SK-N-SH treated with all-trans-retinoic acid at 6 μM for 48 hours (cell line): Measurements from ENCODE around the gene SQSTM1.

Experiments used
- ARNTL ChIP-seq: fragments of 450-650 bp; formaldehyde crosslinking; IDR thresholded peaks from 2 replicates; pipeline ENCODE4 v1.5.0; 2020; ENCODE audit warnings: low read depth, mild to moderate bottlenecking, moderate library complexity, borderline replicate concordance
- BACH2 ChIP-seq: fragments of 250-450 bp; sonication (Bioruptor Pico); IDR thresholded peaks from 2 replicates; pipeline ENCODE4 v1.9.0; 2021; ENCODE audit warnings: mild to moderate bottlenecking, borderline replicate concordance
- CSDC2 ChIP-seq: fragments of 250-450 bp; sonication (Bioruptor Pico); IDR thresholded peaks from 2 replicates; pipeline ENCODE4 v1.5.0; 2020; ENCODE audit warnings: mild to moderate bottlenecking, moderate library complexity
- ISL1 ChIP-seq: fragments of 250-450 bp; sonication (Bioruptor Pico); IDR thresholded peaks from 2 replicates; pipeline ENCODE4 v2.1.2; 2022; ENCODE audit warnings: mild to moderate bottlenecking, moderate library complexity
- TOX ChIP-seq: fragments of 250-450 bp; sonication (Bioruptor Pico); IDR thresholded peaks from 2 replicates; pipeline ENCODE4 v1.8.0; 2021; ENCODE audit warnings: mild to moderate bottlenecking, moderate library complexity, borderline replicate concordance
- ZC3H10 ChIP-seq: fragments of 250-450 bp; sonication (Bioruptor Pico); IDR thresholded peaks from 2 replicates; pipeline ENCODE4 v1.5.1; 2021; ENCODE audit warnings: mild to moderate bottlenecking, moderate library complexity
- ZNF565 ChIP-seq: fragments of 450-650 bp; formaldehyde crosslinking; conservative IDR thresholded peaks from 2 replicates; pipeline ENCODE4 v1.5.0; 2020; ENCODE audit warnings: low read depth, mild to moderate bottlenecking, moderate library complexity
- TF ChIP-seq, protein P1 (sequence below): fragments of 250-450 bp; sonication (Bioruptor Pico); IDR thresholded peaks from 2 replicates; pipeline ENCODE4 v1.8.0; 2020; ENCODE audit warnings: mild to moderate bottlenecking, moderate library complexity, borderline replicate concordance
- TF ChIP-seq, protein P2 (sequence below): fragments of 250-450 bp; sonication (Bioruptor Pico); IDR thresholded peaks from 2 replicates; pipeline ENCODE4 v1.5.1; 2020; ENCODE audit warnings: low read depth, mild to moderate bottlenecking, moderate library complexity

GRCh38 chr5:179879003-179879689, 58.4 kb downstream of the SQSTM1 start:
- no peak for TF ChIP-seq ZNF565 (CRISPR knock-in tag)
- TF ChIP-seq ARNTL (CRISPR knock-in tag) = no peak
- no peak for TF ChIP-seq ISL1
- no peak for TF ChIP-seq CSDC2 (CRISPR knock-in tag)
- TF ChIP-seq, protein P1, sequence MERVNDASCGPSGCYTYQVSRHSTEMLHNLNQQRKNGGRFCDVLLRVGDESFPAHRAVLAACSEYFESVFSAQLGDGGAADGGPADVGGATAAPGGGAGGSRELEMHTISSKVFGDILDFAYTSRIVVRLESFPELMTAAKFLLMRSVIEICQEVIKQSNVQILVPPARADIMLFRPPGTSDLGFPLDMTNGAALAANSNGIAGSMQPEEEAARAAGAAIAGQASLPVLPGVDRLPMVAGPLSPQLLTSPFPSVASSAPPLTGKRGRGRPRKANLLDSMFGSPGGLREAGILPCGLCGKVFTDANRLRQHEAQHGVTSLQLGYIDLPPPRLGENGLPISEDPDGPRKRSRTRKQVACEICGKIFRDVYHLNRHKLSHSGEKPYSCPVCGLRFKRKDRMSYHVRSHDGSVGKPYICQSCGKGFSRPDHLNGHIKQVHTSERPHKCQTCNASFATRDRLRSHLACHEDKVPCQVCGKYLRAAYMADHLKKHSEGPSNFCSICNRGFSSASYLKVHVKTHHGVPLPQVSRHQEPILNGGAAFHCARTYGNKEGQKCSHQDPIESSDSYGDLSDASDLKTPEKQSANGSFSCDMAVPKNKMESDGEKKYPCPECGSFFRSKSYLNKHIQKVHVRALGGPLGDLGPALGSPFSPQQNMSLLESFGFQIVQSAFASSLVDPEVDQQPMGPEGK (CRISPR knock-in tag) = no peak
- TF ChIP-seq, protein P2, sequence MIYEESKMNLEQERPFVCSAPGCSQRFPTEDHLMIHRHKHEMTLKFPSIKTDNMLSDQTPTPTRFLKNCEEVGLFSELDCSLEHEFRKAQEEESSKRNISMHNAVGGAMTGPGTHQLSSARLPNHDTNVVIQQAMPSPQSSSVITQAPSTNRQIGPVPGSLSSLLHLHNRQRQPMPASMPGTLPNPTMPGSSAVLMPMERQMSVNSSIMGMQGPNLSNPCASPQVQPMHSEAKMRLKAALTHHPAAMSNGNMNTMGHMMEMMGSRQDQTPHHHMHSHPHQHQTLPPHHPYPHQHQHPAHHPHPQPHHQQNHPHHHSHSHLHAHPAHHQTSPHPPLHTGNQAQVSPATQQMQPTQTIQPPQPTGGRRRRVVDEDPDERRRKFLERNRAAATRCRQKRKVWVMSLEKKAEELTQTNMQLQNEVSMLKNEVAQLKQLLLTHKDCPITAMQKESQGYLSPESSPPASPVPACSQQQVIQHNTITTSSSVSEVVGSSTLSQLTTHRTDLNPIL (CRISPR knock-in tag) = no peak
- TF ChIP-seq TOX (CRISPR knock-in tag) = no peak
- TF ChIP-seq ZC3H10 (CRISPR knock-in tag) = no peak
- TF ChIP-seq BACH2 (CRISPR knock-in tag) = no peak
